Adrenal gland (tissue), 12 donors: ENCODE results near the gene CKAP4. TPM values are rescaled to one million over a fixed set of nuclear protein-coding genes. Genes with fewer than 3 reads are reported as not detected.

ENCODE experiments used
- DNase-seq, 7 donors: peaks; one replicate each; pipeline ENCODE4 v3.0.0-alpha.2; 2019 to 2020
- H3K27ac ChIP-seq, 5 donors: fragments of 200-600 bp; sonication (generic) in 4 of 5; 1 replicate in 3 of 5; 2 replicates in 2 of 5; pipeline versions ENCODE4 v1.5.1 to v1.8.0; 2016 to 2020; ENCODE audit warnings: mild to moderate bottlenecking in 1 of 5
- H3K27me3 ChIP-seq: fragments of 200-600 bp; 2 replicates; pipeline ENCODE4 v1.8.0; 2021
- H3K36me3 ChIP-seq, 2 donors: fragments of 200-600 bp; replicated peaks in 1 of 2; 1 replicate in 1 of 2; 2 replicates in 1 of 2; pipeline versions ENCODE4 v1.5.1 to v1.8.0; 2018 to 2022
- H3K4me1 ChIP-seq, 2 donors: fragments of 200-600 bp; replicated peaks in 1 of 2; 1 replicate in 1 of 2; 2 replicates in 1 of 2; pipeline versions ENCODE4 v1.5.1 to v1.8.0; 2018 to 2021
- H3K4me3 ChIP-seq, 4 donors: fragments of 200-600 bp; sonication (generic) in 3 of 4; one replicate each; pipeline ENCODE4 v1.5.1; 2016 to 2018
- H3K9me3 ChIP-seq, 3 donors: fragments of 200-600 bp; sonication (generic) in 1 of 3; replicated peaks in 1 of 3; 1 replicate in 2 of 3; 2 replicates in 1 of 3; pipeline versions ENCODE4 v1.5.1 to v1.8.0; 2016 to 2021
- CTCF ChIP-seq, 6 experiments: fragments of 450-650 bp in 4 of 6; fragments of 200-600 bp in 2 of 6; sonication (generic) in 1 of 6; IDR thresholded peaks; 1 replicate in 5 of 6; 2 replicates in 1 of 6; pipeline versions ENCODE4 v1.5.1 to v1.8.0; 2016 to 2021; ENCODE audit warnings: antibody characterized with exemption in 6 of 6, mild to moderate bottlenecking in 2 of 6, moderate library complexity in 1 of 6
- POLR2A ChIP-seq, 2 donors: fragments of 450-650 bp; IDR thresholded peaks; one replicate each; pipeline ENCODE4 v1.6.1; 2017; ENCODE audit warnings: antibody characterized with exemption in 2 of 2, mild to moderate bottlenecking in 2 of 2, moderate library complexity in 1 of 2
- WGBS, 4 donors: extraction: QIAGEN DNeasy Blood & Tissue Kit in 2 of 4; methylation state at CpG; one replicate each; pipeline versions ENCODE4 v1.1.5 to v1.1.7; 2013 to 2017; 5-methylcytosine and 5-hydroxymethylcytosine counted together
- intact Hi-C, 2 donors: fragments of 100-400 bp; cut with DNase I; formaldehyde crosslinking; loops; one replicate each; pipeline versions ENCODE4 v1.14.1 to v1.15.0; 2022 to 2023
- polyA plus RNA-seq, 3 donors: library from polyadenylated mRNA; stranded (reverse); fragments of 200-250 nt in 2 of 3; fragments of 350-450 nt in 1 of 3; fragmentation: Illumina TruSeq in 1 of 3; extraction: RNeasy Lipid Tissue Mini Kit (QIAGEN cat#74804) in 1 of 3; gene quantifications; one replicate each; pipeline ENCODE4 v1.2.3, GENCODE V29; 2013 to 2014
- total RNA-seq, 9 donors: library from RNA; depleted of rRNA in 4 of 9; stranded (reverse); fragments of >200 nt in 4 of 9; fragments of 120-200 nt in 1 of 9; fragmentation: NEBNext Ultra II Directional in 1 of 9; extraction: Animal tissue kit (Norgen Biotek cat#: 25700) in 1 of 9; gene quantifications; one replicate each; pipeline versions ENCODE4 v1.1.0 to v1.2.4, GENCODE V29; 2013 to 2023
- donor health status: healthy with polysubstance abuse.
- donor health status: Bipolar disorder and iron deficiency.
- donor health status: DM: yes; HTN: yes; CAD: no.
- donor health status: DM: no; HTN: no; CAD: no.
- donor health status: DM: no; HTN: no; CAD: no.
- donor health status: DM: yes; HTN: yes; CAD: no.

CKAP4 gene
- total and polyA plus RNA-seq, 12 donors = 11.0 to 101 (median 84.7) TPM

- no peak for DNase-seq
- H3K27ac ChIP-seq = no peak overlapping the region
- WGBS, 4 donors = 74 to 82% (median 75%) methylated on average over 2 of the region's 2 CpGs
- H3K4me3 ChIP-seq = no peak overlapping the region
- no peaks in the 10 kb centered on the region for H3K27me3 ChIP-seq
- peaks cover 11 to 14% of the 10 kb centered on the region in 2 donors for H3K4me1 ChIP-seq
- H3K9me3 ChIP-seq = no peaks in the 10 kb centered on the region
- intact Hi-C loops = no loop called here
- no peaks in the 10 kb centered on the region for H3K36me3 ChIP-seq
- no peak for TF ChIP-seq CTCF (IDR thresholded peaks at IDR 0.05)
- no peak for TF ChIP-seq POLR2A (IDR thresholded peaks at IDR 0.05)
Observed at GRCh38 chr12:106267535-106267934, 19.7 kb upstream of the CKAP4 start.

GRCh38 chr12:106265116-106265515 lies 17.3 kb upstream of the CKAP4 start:
- 85 to 96% (median 91%) methylated on average over 1 of the region's 1 CpG for WGBS, 4 donors
- TF ChIP-seq CTCF (IDR thresholded peaks at IDR 0.05) (no peak), POLR2A (IDR thresholded peaks at IDR 0.05) (no peak)
- H3K36me3 ChIP-seq = no peaks in the 10 kb centered on the region
- intact Hi-C loops = no loop called here
- H3K4me1 ChIP-seq = no peaks in the 10 kb centered on the region
- H3K27me3 ChIP-seq = no peaks in the 10 kb centered on the region
- no peak for DNase-seq
- H3K4me3 ChIP-seq = no peak overlapping the region
- no peaks in the 10 kb centered on the region for H3K9me3 ChIP-seq
- no peak overlapping the region for H3K27ac ChIP-seq

GRCh38 chr12:106258935-106259334 lies 11.1 kb upstream of the CKAP4 start:
- H3K27me3 ChIP-seq = no peaks in the 10 kb centered on the region
- H3K36me3 ChIP-seq = no peaks in the 10 kb centered on the region
- no peaks in the 10 kb centered on the region for H3K9me3 ChIP-seq
- H3K4me3 ChIP-seq = no peak overlapping the region
- intact Hi-C loops = no loop called here
- no peak for TF ChIP-seq CTCF (IDR thresholded peaks at IDR 0.05)
- no peak for TF ChIP-seq POLR2A (IDR thresholded peaks at IDR 0.05)
- no peak overlapping the region for H3K27ac ChIP-seq
- H3K4me1 ChIP-seq = no peaks in the 10 kb centered on the region
- no peak for DNase-seq
- 67 to 94% (median 78%) methylated on average over 1 of the region's 1 CpG for WGBS, 4 donors

GRCh38 chr12:106258226-106258625 lies 10.4 kb upstream of the CKAP4 start:
- Histone ChIP-seq H3K4me1 (no peaks in the 10 kb centered on the region), H3K36me3 (no peaks in the 10 kb centered on the region), H3K9me3 (no peaks in the 10 kb centered on the region), H3K27me3 (no peaks in the 10 kb centered on the region), H3K4me3 (no peak overlapping the region), H3K27ac (no peak overlapping the region)
- intact Hi-C loops = no loop called here
- no peak for TF ChIP-seq CTCF (IDR thresholded peaks at IDR 0.05)
- TF ChIP-seq POLR2A (IDR thresholded peaks at IDR 0.05) = no peak
- 79 to 87% (median 84%) methylated on average over 3 to 4 of the region's 4 CpGs for WGBS, 4 donors
- DNase-seq = no peak
